OCI-LY1 (cell line): ENCODE data around the gene AGPS.

ENCODE experiments used
- CTCF ChIP-seq: fragments of 200-600 bp; sonication (generic), shearing (Covaris generic); IDR thresholded peaks from 2 replicates; pipeline ENCODE4 v1.5.1; 2017; ENCODE audit warnings: mild to moderate bottlenecking, antibody characterized with exemption, low read length, moderate library complexity, mixed read lengths
- EZH2 ChIP-seq: fragments of 200-600 bp; sonication (generic), shearing (Covaris generic); IDR thresholded peaks from 2 replicates; pipeline ENCODE4 v1.8.0; 2017; ENCODE audit warnings: borderline replicate concordance, mixed run types, mild to moderate bottlenecking, antibody characterized with exemption, low read length, moderate library complexity, mixed read lengths

- TF ChIP-seq CTCF = no peak
- TF ChIP-seq EZH2 = no peak
Observed at GRCh38 chr2:177540283-177540682, 147.7 kb downstream of the AGPS start.
